WTC11 (cell line): ENCODE measurements around the gene MSLN. TPM values are rescaled to one million over a fixed set of nuclear protein-coding genes. Genes with fewer than 3 reads are reported as not detected.

Source experiments
- ATAC-seq: fragments of 200-7000 bp; cut with Tn5 transposase; 2 replicates; pipeline ENCODE4 v1.10.0; 2021; ENCODE audit warnings: mild to moderate bottlenecking, moderate library complexity
- CTCF ChIA-PET: fragments of 300-600 bp; sonication (Branson Sonifier 250); formaldehyde crosslinking; loops from one replicate; lab custom pipeline; 2021; ENCODE audit warnings: antibody characterized with exemption; lab: Charles Lee
- POLR2A ChIA-PET: fragments of 350-600 bp; sonication (Branson Sonifier 250); formaldehyde crosslinking; loops from one replicate; lab custom pipeline; 2021; ENCODE audit warnings: antibody characterized with exemption; lab: Charles Lee
- DNase-seq: peaks from one replicate; pipeline ENCODE4 v3.0.0; 2021; ENCODE audit warnings: low spot score
- H3K27ac Mint-ChIP-seq: 2 replicates; pipeline ENCODE4 v1.8.0; 2021; ENCODE audit warnings: mixed read lengths
- H3K27me3 Mint-ChIP-seq: 2 replicates; pipeline ENCODE4 v1.8.0; 2021; ENCODE audit warnings: low read depth, mild to moderate bottlenecking, moderate library complexity, mixed read lengths
- H3K36me3 Mint-ChIP-seq: 2 replicates; pipeline ENCODE4 v1.8.0; 2021; ENCODE audit warnings: mixed read lengths
- H3K4me1 Mint-ChIP-seq: 2 replicates; pipeline ENCODE4 v1.8.0; 2022; ENCODE audit warnings: mixed read lengths
- H3K4me3 Mint-ChIP-seq: 2 replicates; pipeline ENCODE4 v1.8.0; 2021; ENCODE audit warnings: mild to moderate bottlenecking, moderate library complexity, mixed read lengths
- H3K9me3 Mint-ChIP-seq: 2 replicates; pipeline ENCODE4 v1.8.0; 2021; ENCODE audit warnings: mixed read lengths
- AR ChIP-seq: fragments of 250-450 bp; sonication (Bioruptor Pico); IDR thresholded peaks from 2 replicates; pipeline ENCODE4 v1.9.0; 2021; ENCODE audit warnings: mild to moderate bottlenecking
- ATF2 ChIP-seq: sonication (generic); formaldehyde crosslinking; IDR thresholded peaks from 2 replicates; pipeline ENCODE4 v1.8.1; 2022; ENCODE audit warnings: low read depth, missing genetic modification reagents, borderline replicate concordance
- CREM ChIP-seq: sonication (generic); formaldehyde crosslinking; IDR thresholded peaks from 2 replicates; pipeline ENCODE4 v1.8.1; 2022; ENCODE audit warnings: mild to moderate bottlenecking, missing genetic modification reagents, moderate library complexity
- ERG ChIP-seq: fragments of 250-450 bp; sonication (Bioruptor Pico); IDR thresholded peaks from 2 replicates; pipeline ENCODE4 v1.8.0; 2021; ENCODE audit warnings: mild to moderate bottlenecking
- ESRRA ChIP-seq: sonication (generic); formaldehyde crosslinking; IDR thresholded peaks from 2 replicates; pipeline ENCODE4 v1.8.1; 2022; ENCODE audit warnings: mild to moderate bottlenecking, missing genetic modification reagents, borderline replicate concordance
- FOXP1 ChIP-seq: sonication (generic); formaldehyde crosslinking; IDR thresholded peaks from 2 replicates; pipeline ENCODE4 v1.8.0; 2022; ENCODE audit warnings: missing genetic modification reagents, mild to moderate bottlenecking, moderate library complexity, borderline replicate concordance
- GABPB1 ChIP-seq: sonication (generic); formaldehyde crosslinking; IDR thresholded peaks from 2 replicates; pipeline ENCODE4 v1.8.1; 2023; ENCODE audit warnings: mild to moderate bottlenecking, missing genetic modification reagents
- GRHL2 ChIP-seq: fragments of 250-450 bp; sonication (Bioruptor Pico); IDR thresholded peaks from 2 replicates; pipeline ENCODE4 v1.8.0; 2022; ENCODE audit warnings: mild to moderate bottlenecking, moderate library complexity; ENCODE audit not compliant: insufficient replicate concordance, severe bottlenecking
- GTF2I ChIP-seq: fragments of 250-450 bp; sonication (Bioruptor Pico); conservative IDR thresholded peaks from 2 replicates; pipeline ENCODE4 v1.4.0; 2021; ENCODE audit warnings: mild to moderate bottlenecking
- IRF2 ChIP-seq: sonication (generic); formaldehyde crosslinking; IDR thresholded peaks from 2 replicates; pipeline ENCODE4 v1.8.0; 2022; ENCODE audit warnings: low read depth, missing genetic modification reagents, borderline replicate concordance
- MAX ChIP-seq: sonication (generic); formaldehyde crosslinking; IDR thresholded peaks from 2 replicates; pipeline ENCODE4 v1.8.0; 2022; ENCODE audit warnings: mild to moderate bottlenecking, missing genetic modification reagents
- MLX ChIP-seq: sonication (generic); formaldehyde crosslinking; IDR thresholded peaks from 2 replicates; pipeline ENCODE4 v1.8.1; 2023; ENCODE audit warnings: mild to moderate bottlenecking, missing genetic modification reagents, moderate library complexity
- NFATC4 ChIP-seq: fragments of 250-450 bp; sonication (Bioruptor Pico); IDR thresholded peaks from 2 replicates; pipeline ENCODE4 v1.9.0; 2021; ENCODE audit warnings: mild to moderate bottlenecking
- NFE2L1 ChIP-seq: sonication (generic); formaldehyde crosslinking; IDR thresholded peaks from 2 replicates; pipeline ENCODE4 v1.8.1; 2023; ENCODE audit warnings: missing genetic modification reagents
- NR3C1 ChIP-seq: sonication (generic); formaldehyde crosslinking; conservative IDR thresholded peaks from 2 replicates; pipeline ENCODE4 v1.8.1; 2023; ENCODE audit warnings: low read depth, mild to moderate bottlenecking, missing genetic modification reagents
- RELA ChIP-seq: sonication (generic); formaldehyde crosslinking; IDR thresholded peaks from 2 replicates; pipeline ENCODE4 v1.8.1; 2022; ENCODE audit warnings: missing genetic modification reagents, mild to moderate bottlenecking, borderline replicate concordance
- SMAD4 ChIP-seq: sonication (generic); formaldehyde crosslinking; IDR thresholded peaks from 2 replicates; pipeline ENCODE4 v1.8.0; 2022; ENCODE audit warnings: mild to moderate bottlenecking, missing genetic modification reagents
- USF1 ChIP-seq: sonication (generic); formaldehyde crosslinking; IDR thresholded peaks from 2 replicates; pipeline ENCODE4 v1.8.0; 2022; ENCODE audit warnings: mild to moderate bottlenecking, missing genetic modification reagents
- USF2 ChIP-seq: sonication (generic); formaldehyde crosslinking; IDR thresholded peaks from 2 replicates; pipeline ENCODE4 v1.8.1; 2023; ENCODE audit warnings: mild to moderate bottlenecking, missing genetic modification reagents, moderate library complexity
- ZBTB43 ChIP-seq: sonication (generic); formaldehyde crosslinking; IDR thresholded peaks from 2 replicates; pipeline ENCODE4 v1.8.1; 2023; ENCODE audit warnings: mild to moderate bottlenecking, missing genetic modification reagents
- ZNF423 ChIP-seq: fragments of 250-450 bp; sonication (Bioruptor Pico); IDR thresholded peaks from 2 replicates; pipeline ENCODE4 v2.1.2; 2022; ENCODE audit warnings: mild to moderate bottlenecking, moderate library complexity
- total RNA-seq: library from RNA; stranded (reverse); gene quantifications from 3 replicates; pipeline ENCODE4 v1.2.3, GENCODE V29; 2021

The MSLN gene
- total RNA-seq, 1 experiment from 2014 or later: 0.20 TPM

- TF ChIP-seq AR (CRISPR knock-in tag) (no peak), ERG (CRISPR knock-in tag) (no peak), ESRRA (0 out of 2 replicates have a peak, but pooled peaks have one; percentile 55), ZNF423 (CRISPR knock-in tag) (no peak), IRF2 (CRISPR knock-in tag) (no peak), MAX (CRISPR knock-in tag) (peak; percentile 71; the same call in 1 of the 2 replicates), ATF2 (CRISPR knock-in tag) (no peak), USF2 (CRISPR knock-in tag) (peak; percentile 64; the same call in 1 of the 2 replicates), MLX (CRISPR knock-in tag) (no peak), NFE2L1 (CRISPR knock-in tag) (no peak), NR3C1 (CRISPR knock-in tag) (no peak), RELA (CRISPR knock-in tag) (peak; percentile 71; the same call in 1 of the 2 replicates), GTF2I (CRISPR knock-in tag) (no peak), SMAD4 (CRISPR knock-in tag) (no peak)
Measured at GRCh38 chr16:726438-727290, 33.9 kb upstream of the MSLN start, which contains the start of the genes CCDC78 and HAGHL (continued).

GRCh38 chr16:727291-727977 lies 33.1 kb upstream of the MSLN start:
- ATAC-seq (no peak), DNase-seq (no peak)
- Mint-ChIP-seq H3K36me3 (no peaks in the 10 kb centered on the region; the same call in 1 of the 2 replicates), H3K4me1 (no peaks in the 10 kb centered on the region), H3K27ac (no peak overlapping the region), H3K9me3 (no peaks in the 10 kb centered on the region), H3K27me3 (peaks cover 2% of the 10 kb centered on the region; the same call in 1 of the 2 replicates), H3K4me3 (peak overlapping the region; percentile 54)
- ChIA-PET CTCF (interaction anchor here (0.8 to 6.9 kb wide), 13 partner anchors 8 to 347 kb away, joined by 3 to 90 read pairs (median 5); partner anchors contain the start of genes CHTF18, CIAO3, GNG13 and METRN), POLR2A (interaction anchor here (0.6 to 1.2 kb wide), 3 partner anchors 8 to 65 kb away, joined by 3 read pairs; no protein-coding TSS in a partner anchor)
- no peak for TF ChIP-seq MLX (CRISPR knock-in tag)
- 0 out of 2 replicates have a peak, but pooled peaks have one; percentile 26 for TF ChIP-seq FOXP1 (CRISPR knock-in tag)
- TF ChIP-seq USF1: peak; percentile 56; the same call in 1 of the 2 replicates
- TF ChIP-seq GABPB1 (CRISPR knock-in tag): no peak
- TF ChIP-seq ESRRA: peak; percentile 28; the same call in 1 of the 2 replicates
- no peak for TF ChIP-seq NFATC4 (CRISPR knock-in tag)
- 0 out of 2 replicates have a peak, but pooled peaks have one; percentile 26 for TF ChIP-seq CREM (CRISPR knock-in tag)
- TF ChIP-seq USF2 (CRISPR knock-in tag): peak; percentile 48
- TF ChIP-seq GRHL2: no peak
- TF ChIP-seq ZBTB43 (CRISPR knock-in tag): peak; percentile 23; the same call in 1 of the 2 replicates
